Measurements from ENCODE around the gene CNTN2.

Gene CNTN2

GRCh38 chr1:205068001-205068400 is 25.0 kb downstream of the CNTN2 start:
- Histone ChIP-seq H3K9ac (ENCODE audit: low read length) (no peak overlapping the region), H4K20me1 (ENCODE audit: insufficient read depth, low read length) (no peaks in the 10 kb centered on the region), H3K27ac (ENCODE audit: low read length) (no peak overlapping the region), H3K27me3 (replicated peaks; ENCODE audit: insufficient read depth, low read length) (no peaks in the 10 kb centered on the region; the same call in 1 of the 2 replicates), H2AFZ (ENCODE audit: low read length) (no peak overlapping the region), H3K4me1 (ENCODE audit: low read length) (no peaks in the 10 kb centered on the region), H3K4me2 (ENCODE audit: low read depth, low read length) (no peak overlapping the region), H3K9me3 (replicated peaks; ENCODE audit: insufficient read depth, low read length) (no peaks in the 10 kb centered on the region), H3F3A (ENCODE audit: insufficient read depth, low read length) (no peaks in the 10 kb centered on the region), H3K4me3 (ENCODE audit: low read length) (no peak overlapping the region), H3K79me2 (ENCODE audit: low read length) (no peaks in the 10 kb centered on the region), H3K9me2 (replicated peaks; ENCODE audit: insufficient read depth, low read length) (no peaks in the 10 kb centered on the region), H3K36me3 (replicated peaks; ENCODE audit: insufficient read depth, low read length) (no peaks in the 10 kb centered on the region)
- no peak for DNase-seq
- no peak for TF ChIP-seq EZH2 (optimal IDR thresholded peaks at IDR 0.05; ENCODE audit: low read depth, low read length)
- TF ChIP-seq CTCF (IDR thresholded peaks at IDR 0.05; ENCODE audit: low read length): no peak
- TF ChIP-seq EZH2phosphoT487 (IDR thresholded peaks at IDR 0.05; ENCODE audit: low read length): no peak

GRCh38 chr1:205068457-205069040 is 25.5 kb downstream of the CNTN2 start:
- Histone ChIP-seq H3K36me3 (replicated peaks; ENCODE audit: insufficient read depth, low read length) (no peaks in the 10 kb centered on the region), H3K27ac (ENCODE audit: low read length) (no peak overlapping the region), H3K9ac (ENCODE audit: low read length) (no peak overlapping the region), H3K4me3 (ENCODE audit: low read length) (no peak overlapping the region), H3K4me2 (ENCODE audit: low read depth, low read length) (no peak overlapping the region), H2AFZ (ENCODE audit: low read length) (no peak overlapping the region), H3F3A (ENCODE audit: insufficient read depth, low read length) (no peaks in the 10 kb centered on the region), H4K20me1 (ENCODE audit: insufficient read depth, low read length) (no peaks in the 10 kb centered on the region), H3K79me2 (ENCODE audit: low read length) (no peaks in the 10 kb centered on the region), H3K9me3 (replicated peaks; ENCODE audit: insufficient read depth, low read length) (no peaks in the 10 kb centered on the region), H3K27me3 (replicated peaks; ENCODE audit: insufficient read depth, low read length) (no peaks in the 10 kb centered on the region; the same call in 1 of the 2 replicates), H3K4me1 (ENCODE audit: low read length) (no peaks in the 10 kb centered on the region), H3K9me2 (replicated peaks; ENCODE audit: insufficient read depth, low read length) (no peaks in the 10 kb centered on the region)
- TF ChIP-seq CTCF (IDR thresholded peaks at IDR 0.05; ENCODE audit: low read length) (no peak), EZH2 (optimal IDR thresholded peaks at IDR 0.05; ENCODE audit: low read depth, low read length) (no peak), EZH2phosphoT487 (IDR thresholded peaks at IDR 0.05; ENCODE audit: low read length) (no peak)
- DNase-seq: no peak

GRCh38 chr1:205069371-205070125 is 26.5 kb downstream of the CNTN2 start:
- Histone ChIP-seq H3K4me1 (ENCODE audit: low read length) (no peaks in the 10 kb centered on the region), H3K4me2 (ENCODE audit: low read depth, low read length) (no peak overlapping the region), H3K36me3 (replicated peaks; ENCODE audit: insufficient read depth, low read length) (no peaks in the 10 kb centered on the region), H3K9me3 (replicated peaks; ENCODE audit: insufficient read depth, low read length) (no peaks in the 10 kb centered on the region), H3K4me3 (ENCODE audit: low read length) (no peak overlapping the region), H3K27ac (ENCODE audit: low read length) (no peak overlapping the region), H2AFZ (ENCODE audit: low read length) (no peak overlapping the region), H3K79me2 (ENCODE audit: low read length) (no peaks in the 10 kb centered on the region), H3K9ac (ENCODE audit: low read length) (no peak overlapping the region), H3K27me3 (replicated peaks; ENCODE audit: insufficient read depth, low read length) (no peaks in the 10 kb centered on the region; the same call in 1 of the 2 replicates), H4K20me1 (ENCODE audit: insufficient read depth, low read length) (no peaks in the 10 kb centered on the region), H3F3A (ENCODE audit: insufficient read depth, low read length) (no peaks in the 10 kb centered on the region), H3K9me2 (replicated peaks; ENCODE audit: insufficient read depth, low read length) (no peaks in the 10 kb centered on the region)
- no peak for DNase-seq
- TF ChIP-seq EZH2phosphoT487 (IDR thresholded peaks at IDR 0.05; ENCODE audit: low read length) (no peak), CTCF (IDR thresholded peaks at IDR 0.05; ENCODE audit: low read length) (no peak), EZH2 (optimal IDR thresholded peaks at IDR 0.05; ENCODE audit: low read depth, low read length) (no peak)

All from MM.1S (cell line).